ENCODE data around the gene CCM2L.

Gene CCM2L

GRCh38 chr20:32012159-32012688 is 2.0 kb downstream of the CCM2L start:
- Histone ChIP-seq H3K79me2 (ENCODE audit: insufficient read depth, low read length) (no peaks in the 10 kb centered on the region), H3K27me3 (ENCODE audit: insufficient read depth, low read length, poor library complexity) (peaks cover 4% of the 10 kb centered on the region), H3K4me2 (ENCODE audit: insufficient read depth, low read length) (no peak overlapping the region), H4K20me1 (ENCODE audit: insufficient read depth, low read length) (peaks cover 2% of the 10 kb centered on the region; the same call in 1 of the 2 replicates), H3K4me3 (ENCODE audit: low read depth in 1 of 2, low read length in 2 of 2) (no peak overlapping the region), H3K9ac (ENCODE audit: low read depth, low read length) (no peak overlapping the region), H2AFZ (ENCODE audit: low read depth, low read length) (no peak overlapping the region), H3K4me1 (ENCODE audit: insufficient read depth, low read length) (no peaks in the 10 kb centered on the region), H3K9me3 (ENCODE audit: insufficient read depth, low read length, severe bottlenecking) (no peaks in the 10 kb centered on the region), H3K36me3 (ENCODE audit: insufficient read depth, low read length) (no peaks in the 10 kb centered on the region), H3K27ac (ENCODE audit: low read length) (no peak overlapping the region)
- ATAC-seq (ENCODE audit: insufficient read depth, low read depth) (no peak), DNase-seq (no peak)
- no peak for TF ChIP-seq CTCF (IDR thresholded peaks at IDR 0.05; ENCODE audit: borderline replicate concordance, extremely low read depth, low read length, poor library complexity, severe bottlenecking)
- no peak for TF ChIP-seq EZH2 (IDR thresholded peaks at IDR 0.05; ENCODE audit: borderline replicate concordance, low read depth, low read length, severe bottlenecking)

GRCh38 chr20:32013326-32013725 is 3.1 kb downstream of the CCM2L start:
- Histone ChIP-seq H3K4me2 (ENCODE audit: insufficient read depth, low read length) (no peak overlapping the region), H3K9ac (ENCODE audit: low read depth, low read length) (no peak overlapping the region), H3K4me1 (ENCODE audit: insufficient read depth, low read length) (no peaks in the 10 kb centered on the region), H2AFZ (ENCODE audit: low read depth, low read length) (no peak overlapping the region), H3K27ac (ENCODE audit: low read length) (no peak overlapping the region), H3K9me3 (ENCODE audit: insufficient read depth, low read length, severe bottlenecking) (no peaks in the 10 kb centered on the region), H4K20me1 (ENCODE audit: insufficient read depth, low read length) (peaks cover 2% of the 10 kb centered on the region; the same call in 1 of the 2 replicates), H3K79me2 (ENCODE audit: insufficient read depth, low read length) (no peaks in the 10 kb centered on the region), H3K27me3 (ENCODE audit: insufficient read depth, low read length, poor library complexity) (peaks cover 4% of the 10 kb centered on the region), H3K36me3 (ENCODE audit: insufficient read depth, low read length) (no peaks in the 10 kb centered on the region), H3K4me3 (ENCODE audit: low read depth in 1 of 2, low read length in 2 of 2) (no peak overlapping the region)
- DNase-seq (no peak), ATAC-seq (ENCODE audit: insufficient read depth, low read depth) (no peak)
- TF ChIP-seq CTCF (IDR thresholded peaks at IDR 0.05; ENCODE audit: borderline replicate concordance, extremely low read depth, low read length, poor library complexity, severe bottlenecking) (no peak), EZH2 (IDR thresholded peaks at IDR 0.05; ENCODE audit: borderline replicate concordance, low read depth, low read length, severe bottlenecking) (no peak)

- no peak for DNase-seq
- no peaks in the 10 kb centered on the region for H3K79me2 ChIP-seq (ENCODE audit: insufficient read depth, low read length)
- no peak for ATAC-seq (ENCODE audit: insufficient read depth, low read depth)
- no peaks in the 10 kb centered on the region for H3K36me3 ChIP-seq (ENCODE audit: insufficient read depth, low read length)
- no peak overlapping the region for H2AFZ ChIP-seq (ENCODE audit: low read depth, low read length)
- no peaks in the 10 kb centered on the region; the same call in 1 of the 2 replicates for H4K20me1 ChIP-seq (ENCODE audit: insufficient read depth, low read length)
- 0 out of 2 replicates have a peak, but pooled peaks cover 3% of the 10 kb centered on the region for H3K4me1 ChIP-seq (ENCODE audit: insufficient read depth, low read length)
- H3K27me3 ChIP-seq (ENCODE audit: insufficient read depth, low read length, poor library complexity): no peaks in the 10 kb centered on the region
- H3K9me3 ChIP-seq (ENCODE audit: insufficient read depth, low read length, severe bottlenecking): no peaks in the 10 kb centered on the region
- H3K9ac ChIP-seq (ENCODE audit: low read depth, low read length): no peak overlapping the region
- no peak for TF ChIP-seq CTCF (IDR thresholded peaks at IDR 0.05; ENCODE audit: borderline replicate concordance, extremely low read depth, low read length, poor library complexity, severe bottlenecking)
- TF ChIP-seq EZH2 (IDR thresholded peaks at IDR 0.05; ENCODE audit: borderline replicate concordance, low read depth, low read length, severe bottlenecking): no peak
- H3K4me3 ChIP-seq (ENCODE audit: low read depth in 1 of 2, low read length in 2 of 2): no peak overlapping the region
- H3K27ac ChIP-seq (ENCODE audit: low read length): no peak overlapping the region
- no peak overlapping the region for H3K4me2 ChIP-seq (ENCODE audit: insufficient read depth, low read length)
Observed at GRCh38 chr20:32017711-32018251, 7.5 kb downstream of the CCM2L start.
